ENCODE results near the gene VILL. TPM values are rescaled to one million over a fixed set of nuclear protein-coding genes. Genes with fewer than 3 reads are reported as not detected.

VILL gene
- total RNA-seq, 2 experiments from 2014 or later: 11.4 to 11.7 TPM

DNA sequence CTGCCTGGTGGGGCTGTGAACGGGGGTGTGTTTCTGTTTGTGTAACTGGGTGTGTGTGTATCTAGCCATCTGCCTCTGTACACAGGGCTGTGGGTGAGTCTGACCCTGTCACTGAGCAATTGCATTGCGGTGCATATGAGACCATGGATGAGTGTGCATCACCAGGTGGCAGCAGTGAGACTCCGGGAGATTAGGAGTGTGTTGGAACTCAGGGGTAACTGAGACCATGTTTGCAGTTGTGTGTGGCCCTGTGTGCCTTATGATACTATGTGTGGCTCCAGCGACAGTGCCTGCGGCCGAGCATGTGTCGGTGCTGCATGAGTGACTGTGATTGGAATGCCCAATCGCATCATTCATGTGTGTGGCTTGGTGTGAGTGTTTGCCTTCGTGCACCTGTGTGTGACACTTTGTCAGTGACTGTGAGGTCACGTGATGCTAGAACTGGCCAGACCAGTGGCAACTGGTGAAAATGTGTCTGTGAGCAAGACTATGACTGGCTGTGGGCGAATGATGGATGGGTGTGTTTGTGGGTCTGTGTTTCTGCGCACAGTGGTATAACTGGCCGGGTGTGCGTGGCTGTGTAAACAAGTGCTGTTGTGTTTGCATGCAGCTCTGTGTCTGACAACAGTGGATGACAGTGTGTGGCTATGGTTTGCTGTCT lies 14.0 kb downstream of the VILL start:
- Mint-ChIP-seq H3K4me3 (no peak overlapping the region), H3K27ac (peak overlapping the region; percentile 46), H3K27me3 (no peaks in the 10 kb centered on the region), H3K36me3 (ENCODE audit: low read depth) (peaks cover 17% of the 10 kb centered on the region), H3K9me3 (no peaks in the 10 kb centered on the region), H3K4me1 (ENCODE audit: low read depth) (peaks cover 17% of the 10 kb centered on the region)
- peak; percentile 78 for DNase-seq
- intact Hi-C loops (cut with micrococcal nuclease): no loop called here
- ChIA-PET POLR2A (no interaction called here), CTCF (interaction anchor here (0.8 to 4.1 kb wide), 16 partner anchors 8 to 149 kb away, joined by 3 to 35 read pairs (median 5); partner anchors contain the start of genes ACAA1 and DLEC1)
- ATAC-seq: peak; percentile 54
- peak; percentile 49 for TF ChIP-seq CTCF (IDR thresholded peaks at IDR 0.05)

- no peak for ATAC-seq
- DNase-seq: no peak
- TF ChIP-seq CTCF (IDR thresholded peaks at IDR 0.05): no peak
- H3K27ac Mint-ChIP-seq: no peak overlapping the region
- peaks cover 15% of the 10 kb centered on the region for H3K4me1 Mint-ChIP-seq (ENCODE audit: low read depth)
- ChIA-PET POLR2A (interaction anchor here (0.6 kb wide), 1 partner anchor 116 kb away, joined by 3 read pairs; no protein-coding TSS in a partner anchor), CTCF (interaction anchor here (0.9 to 1.5 kb wide), 4 partner anchors 8 to 31 kb away, joined by 3 to 4 read pairs (median 3); no protein-coding TSS in a partner anchor)
- H3K4me3 Mint-ChIP-seq: no peak overlapping the region
- no peaks in the 10 kb centered on the region for H3K27me3 Mint-ChIP-seq
- H3K9me3 Mint-ChIP-seq: no peaks in the 10 kb centered on the region
- intact Hi-C loops (cut with micrococcal nuclease): no loop called here
- peaks cover 14% of the 10 kb centered on the region for H3K36me3 Mint-ChIP-seq (ENCODE audit: low read depth)
These were observed 14.8 kb downstream of the VILL start for GRCh38 chr3:38005076-38006020.

DNA sequence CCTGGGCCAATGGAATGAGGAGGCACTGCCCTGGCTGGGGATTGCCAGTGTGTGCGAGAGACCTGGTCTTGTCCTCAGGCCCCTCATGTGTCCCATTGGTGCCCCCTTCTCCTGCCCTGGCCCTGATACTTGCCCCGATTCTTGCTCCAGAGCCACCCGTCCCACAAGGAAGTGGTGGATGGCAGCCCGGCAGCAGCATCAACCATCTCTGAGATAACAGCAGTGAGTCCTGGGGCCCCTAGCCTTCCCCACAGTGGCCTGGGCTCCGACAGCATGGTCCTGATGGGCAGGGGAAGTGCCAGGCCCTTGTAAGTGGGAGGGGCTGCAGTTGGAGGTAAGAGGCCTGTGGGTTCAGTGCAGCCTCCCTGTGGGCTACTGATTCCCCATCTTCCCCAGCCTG lies 15.4 kb downstream of the VILL start:
- peaks cover 14% of the 10 kb centered on the region for H3K36me3 Mint-ChIP-seq (ENCODE audit: low read depth)
- peaks cover 15% of the 10 kb centered on the region for H3K4me1 Mint-ChIP-seq (ENCODE audit: low read depth)
- no peak overlapping the region for H3K27ac Mint-ChIP-seq
- no peak overlapping the region for H3K4me3 Mint-ChIP-seq
- intact Hi-C loops (cut with micrococcal nuclease): no loop called here
- ChIA-PET POLR2A (interaction anchor here (0.9 kb wide), 1 partner anchor 16 kb away, joined by 3 read pairs; no protein-coding TSS in a partner anchor), CTCF (interaction anchor here (1.1 to 1.5 kb wide), 2 partner anchors 31 to 152 kb away, joined by 3 to 4 read pairs; no protein-coding TSS in a partner anchor)
- DNase-seq (no peak), ATAC-seq (no peak)
- TF ChIP-seq CTCF (IDR thresholded peaks at IDR 0.05): no peak
- H3K27me3 Mint-ChIP-seq: no peaks in the 10 kb centered on the region
- no peaks in the 10 kb centered on the region for H3K9me3 Mint-ChIP-seq

GRCh38 chr3:38006445-38006995 lies 15.9 kb downstream of the VILL start:
- peaks cover 15% of the 10 kb centered on the region for H3K4me1 Mint-ChIP-seq (ENCODE audit: low read depth)
- DNase-seq (no peak), ATAC-seq (no peak)
- H3K36me3 Mint-ChIP-seq (ENCODE audit: low read depth): peaks cover 14% of the 10 kb centered on the region
- no peak for TF ChIP-seq CTCF (IDR thresholded peaks at IDR 0.05)
- no peaks in the 10 kb centered on the region for H3K27me3 Mint-ChIP-seq
- H3K4me3 Mint-ChIP-seq: no peak overlapping the region
- CTCF ChIA-PET: interaction anchor here (1.1 kb wide), 3 partner anchors 9 to 152 kb away, joined by 4 to 6 read pairs (median 4); no protein-coding TSS in a partner anchor
- POLR2A ChIA-PET: interaction anchor here (0.7 to 0.9 kb wide), 2 partner anchors 16 to 29 kb away, joined by 3 read pairs; no protein-coding TSS in a partner anchor
- no peak overlapping the region for H3K27ac Mint-ChIP-seq
- intact Hi-C loops (cut with micrococcal nuclease): no loop called here
- no peaks in the 10 kb centered on the region for H3K9me3 Mint-ChIP-seq
